ENCODE measurements around the gene KCNH1.

The KCNH1 gene

DNA sequence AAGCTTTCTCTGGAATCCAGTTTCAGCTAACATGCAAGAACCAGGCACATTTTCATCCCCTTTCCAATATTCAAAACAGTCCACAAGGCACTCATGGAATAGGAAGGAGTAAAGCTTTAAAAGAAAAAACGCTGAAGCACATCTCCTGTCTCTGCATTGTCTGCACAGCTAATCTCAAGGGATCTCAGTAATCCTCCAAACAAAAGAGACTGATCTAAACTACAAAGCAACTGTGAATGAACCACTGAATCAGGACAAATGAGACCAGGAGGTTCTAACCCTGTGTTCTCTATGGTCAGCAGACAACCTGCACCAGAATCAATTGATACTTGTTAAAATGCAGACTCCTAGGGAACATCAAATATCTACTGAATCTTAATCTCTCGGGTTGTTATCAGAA lies 406.2 kb downstream of the KCNH1 start:
- no peaks in the 10 kb centered on the region for H3K4me1 ChIP-seq (ENCODE audit: insufficient read depth, low read length)
- no peaks in the 10 kb centered on the region for H3K9me3 ChIP-seq (ENCODE audit: low read length)
- no peak overlapping the region for H3K4me3 ChIP-seq (ENCODE audit: low read depth in 1 of 2, low read length in 2 of 2)
- H3K27ac ChIP-seq (ENCODE audit: low read depth, low read length), result no peak overlapping the region
- no peak overlapping the region for H3K9ac ChIP-seq (ENCODE audit: low read length)
- H3K36me3 ChIP-seq (ENCODE audit: insufficient read depth, low read length), result no peaks in the 10 kb centered on the region
- H3K27me3 ChIP-seq (ENCODE audit: control insufficient read depth in 1 of 2, insufficient read depth in 2 of 2, low read length in 2 of 2), result no peaks in the 10 kb centered on the region

DNA sequence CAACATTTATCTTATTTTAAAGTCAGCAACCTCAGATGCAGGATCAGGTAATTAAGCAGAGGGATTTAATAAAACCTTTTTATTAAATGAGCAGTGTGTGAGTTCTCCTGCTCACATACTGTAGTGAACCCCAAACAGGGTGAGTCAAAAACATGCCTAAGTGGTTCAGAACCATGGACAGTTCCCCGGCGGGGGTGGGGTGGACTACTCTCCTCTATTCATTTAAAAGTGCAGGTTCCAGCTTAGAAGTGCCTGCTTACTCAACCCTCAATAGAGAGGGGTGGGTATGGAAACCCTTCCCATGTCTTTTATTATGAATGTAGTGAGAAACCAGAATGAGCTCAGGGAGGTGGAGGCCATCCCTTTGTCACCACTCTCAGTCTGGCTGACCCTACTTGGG lies 407.3 kb downstream of the KCNH1 start:
- no peaks in the 10 kb centered on the region for H3K4me1 ChIP-seq (ENCODE audit: insufficient read depth, low read length)
- no peak overlapping the region for H3K9ac ChIP-seq (ENCODE audit: low read length)

DNA sequence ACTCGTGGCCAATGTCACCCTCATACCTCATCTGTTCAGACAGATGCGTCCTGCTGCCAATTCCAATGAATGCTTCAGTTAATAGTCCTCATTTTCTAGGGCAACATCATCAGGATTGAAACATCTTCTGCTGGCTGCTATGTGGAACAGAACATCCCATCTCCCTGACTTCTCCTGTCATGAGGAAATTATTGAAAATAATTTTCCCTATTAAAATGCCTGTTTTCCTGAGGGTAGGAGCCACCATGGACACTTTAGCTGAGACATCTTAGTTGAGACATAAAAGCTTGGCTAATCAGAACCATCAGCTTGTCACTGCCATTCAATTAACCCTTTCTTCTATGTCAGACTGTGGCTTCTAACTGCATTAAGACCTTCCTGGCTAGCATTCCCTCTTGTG lies 409.2 kb downstream of the KCNH1 start:
- Histone ChIP-seq H3K9ac (ENCODE audit: low read length) (no peak overlapping the region), H3K27ac (ENCODE audit: low read depth, low read length) (no peak overlapping the region), H3K27me3 (ENCODE audit: control insufficient read depth in 1 of 2, insufficient read depth in 2 of 2, low read length in 2 of 2) (no peaks in the 10 kb centered on the region), H3K9me3 (ENCODE audit: low read length) (no peaks in the 10 kb centered on the region), H3K4me3 (ENCODE audit: low read depth in 1 of 2, low read length in 2 of 2) (no peak overlapping the region), H3K4me1 (ENCODE audit: insufficient read depth, low read length) (no peaks in the 10 kb centered on the region), H3K36me3 (ENCODE audit: insufficient read depth, low read length) (no peaks in the 10 kb centered on the region)

More for the DNA sequence above, 407.3 kb downstream of the KCNH1 start:
- Histone ChIP-seq H3K4me3 (ENCODE audit: low read depth in 1 of 2, low read length in 2 of 2) (no peak overlapping the region), H3K27ac (ENCODE audit: low read depth, low read length) (no peak overlapping the region), H3K27me3 (ENCODE audit: control insufficient read depth in 1 of 2, insufficient read depth in 2 of 2, low read length in 2 of 2) (no peaks in the 10 kb centered on the region), H3K36me3 (ENCODE audit: insufficient read depth, low read length) (no peaks in the 10 kb centered on the region), H3K9me3 (ENCODE audit: low read length) (no peaks in the 10 kb centered on the region)

DNA sequence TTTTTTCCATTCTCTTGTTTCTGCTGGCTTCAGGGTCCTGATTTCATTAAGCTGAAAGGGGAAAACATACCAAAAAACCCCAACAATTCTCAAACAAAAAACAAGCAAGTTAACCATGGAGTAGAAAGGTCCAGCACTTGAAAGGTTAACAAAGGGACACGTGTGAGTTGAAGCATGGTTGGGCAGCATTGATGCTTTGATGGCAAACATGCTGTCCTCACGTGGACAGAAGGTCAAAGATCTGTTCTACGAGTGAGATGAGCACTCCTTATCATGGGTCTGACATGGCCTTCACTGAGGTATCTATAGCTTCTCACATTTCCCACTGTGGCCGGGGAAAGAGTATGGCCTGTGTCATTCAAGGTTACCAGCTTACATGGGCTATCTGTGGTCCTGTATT lies 410.3 kb downstream of the KCNH1 start:
- Histone ChIP-seq H3K27ac (ENCODE audit: low read depth, low read length) (no peak overlapping the region), H3K9ac (ENCODE audit: low read length) (no peak overlapping the region), H3K9me3 (ENCODE audit: low read length) (no peaks in the 10 kb centered on the region), H3K4me3 (ENCODE audit: low read depth in 1 of 2, low read length in 2 of 2) (no peak overlapping the region), H3K36me3 (ENCODE audit: insufficient read depth, low read length) (no peaks in the 10 kb centered on the region), H3K27me3 (ENCODE audit: control insufficient read depth in 1 of 2, insufficient read depth in 2 of 2, low read length in 2 of 2) (no peaks in the 10 kb centered on the region), H3K4me1 (ENCODE audit: insufficient read depth, low read length) (no peaks in the 10 kb centered on the region)

DNA sequence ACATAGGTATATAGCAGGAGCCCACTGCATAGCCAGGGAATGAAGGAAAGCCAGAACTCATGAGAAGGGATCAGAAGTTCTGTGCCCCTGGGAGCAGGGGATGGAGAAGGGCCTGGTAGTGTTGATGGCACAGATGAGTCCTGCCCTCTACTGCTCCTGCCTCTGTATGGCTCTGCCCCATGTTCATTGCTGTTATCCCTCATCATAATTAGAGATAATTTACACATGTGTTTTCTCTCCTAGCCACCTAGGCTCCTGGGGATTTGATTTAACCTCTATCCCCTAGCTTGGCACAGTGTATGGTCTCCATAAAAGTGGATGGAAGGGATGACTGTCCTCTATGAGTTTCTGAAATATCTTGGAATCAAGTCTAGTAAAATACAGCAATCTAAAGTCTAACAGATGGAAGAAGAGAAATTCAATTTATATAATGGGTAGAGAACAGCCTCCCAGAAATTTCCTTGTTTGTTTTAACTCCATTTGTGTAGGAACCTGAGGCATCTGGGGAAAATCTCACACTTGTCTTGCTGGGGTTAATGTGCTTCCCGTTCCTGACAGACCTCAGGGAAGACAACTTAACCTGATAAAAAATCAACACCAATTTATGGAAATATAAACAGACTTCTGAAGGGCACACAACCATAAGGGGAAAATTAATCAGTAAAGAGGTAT lies 411.4 kb downstream of the KCNH1 start:
- H3K27me3 ChIP-seq (ENCODE audit: control insufficient read depth in 1 of 2, insufficient read depth in 2 of 2, low read length in 2 of 2), result no peaks in the 10 kb centered on the region
- H3K27ac ChIP-seq (ENCODE audit: low read depth, low read length), result no peak overlapping the region
- H3K36me3 ChIP-seq (ENCODE audit: insufficient read depth, low read length), result no peaks in the 10 kb centered on the region
- H3K9ac ChIP-seq (ENCODE audit: low read length), result no peak overlapping the region
- H3K4me1 ChIP-seq (ENCODE audit: insufficient read depth, low read length), result no peaks in the 10 kb centered on the region
- H3K4me3 ChIP-seq (ENCODE audit: low read depth in 1 of 2, low read length in 2 of 2), result no peak overlapping the region
- no peaks in the 10 kb centered on the region for H3K9me3 ChIP-seq (ENCODE audit: low read length)

DNA sequence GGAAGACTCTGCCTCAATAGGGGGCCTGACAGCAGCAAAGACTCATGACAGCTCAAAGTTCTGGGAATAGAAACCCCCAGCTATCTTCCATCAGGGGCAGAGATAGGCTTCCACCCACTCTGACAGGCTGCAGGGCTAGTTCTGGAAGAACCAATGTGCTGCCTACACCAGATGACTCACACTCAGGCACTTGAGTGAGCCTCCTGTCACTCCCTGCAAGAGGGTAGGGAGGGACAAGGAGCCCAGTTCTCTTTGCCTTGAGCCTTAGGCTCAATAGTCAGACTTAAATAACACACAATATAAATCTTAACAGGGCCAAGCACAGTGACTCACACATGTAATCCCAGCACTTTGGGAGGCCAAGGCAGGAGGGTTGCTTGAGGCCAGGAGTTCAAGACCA lies 418.9 kb downstream of the KCNH1 start:
- H3K9ac ChIP-seq (ENCODE audit: low read length), result no peak overlapping the region
- H3K4me1 ChIP-seq (ENCODE audit: insufficient read depth, low read length), result no peaks in the 10 kb centered on the region
- H3K36me3 ChIP-seq (ENCODE audit: insufficient read depth, low read length), result no peaks in the 10 kb centered on the region
- no peak overlapping the region for H3K27ac ChIP-seq (ENCODE audit: low read depth, low read length)
- no peaks in the 10 kb centered on the region for H3K9me3 ChIP-seq (ENCODE audit: low read length)
- no peak overlapping the region for H3K4me3 ChIP-seq (ENCODE audit: low read depth in 1 of 2, low read length in 2 of 2)
- H3K27me3 ChIP-seq (ENCODE audit: control insufficient read depth in 1 of 2, insufficient read depth in 2 of 2, low read length in 2 of 2), result no peaks in the 10 kb centered on the region

DNA sequence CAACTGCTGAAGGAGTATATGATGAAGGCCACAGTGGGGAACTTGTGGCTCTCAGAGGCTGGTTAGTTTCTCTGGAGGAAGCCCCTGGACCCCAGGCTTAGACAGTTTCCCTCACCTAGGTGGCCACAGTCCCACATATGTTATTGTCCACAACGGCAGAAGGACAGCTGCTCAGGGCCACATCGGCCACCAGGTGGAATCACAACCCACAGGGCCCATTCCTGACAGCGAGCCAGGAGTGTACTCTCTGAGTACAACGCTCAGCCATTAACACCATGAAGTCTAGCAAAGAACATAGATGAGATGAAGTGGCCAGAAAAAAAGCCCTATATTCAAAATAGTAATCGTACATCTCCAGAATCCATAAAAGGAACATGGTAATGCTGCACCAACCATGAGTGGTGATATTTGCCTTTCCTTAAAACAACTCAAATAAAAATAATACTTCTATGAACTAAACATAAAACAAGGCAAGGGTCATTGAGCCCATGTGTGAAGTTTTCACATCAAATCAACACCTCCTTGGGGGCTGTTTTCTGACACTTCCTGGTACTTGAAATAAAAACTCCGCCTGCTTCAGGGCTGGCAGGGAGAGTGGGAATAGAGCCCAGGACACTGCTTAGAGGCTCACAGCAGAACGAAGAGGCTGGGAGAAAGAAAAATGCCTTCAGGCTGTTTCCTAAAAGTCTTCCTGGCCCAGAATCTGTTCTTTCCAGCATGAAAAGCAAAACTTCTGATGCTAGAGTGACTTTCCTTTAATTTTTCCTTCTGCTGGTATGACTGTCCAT lies 421.9 kb downstream of the KCNH1 start:
- no peaks in the 10 kb centered on the region for H3K27me3 ChIP-seq (ENCODE audit: control insufficient read depth in 1 of 2, insufficient read depth in 2 of 2, low read length in 2 of 2)
- H3K9me3 ChIP-seq (ENCODE audit: low read length), result no peaks in the 10 kb centered on the region
- no peak overlapping the region for H3K4me3 ChIP-seq (ENCODE audit: low read depth in 1 of 2, low read length in 2 of 2)
- H3K9ac ChIP-seq (ENCODE audit: low read length), result no peak overlapping the region
- no peak overlapping the region for H3K27ac ChIP-seq (ENCODE audit: low read depth, low read length)
- H3K4me1 ChIP-seq (ENCODE audit: insufficient read depth, low read length), result no peaks in the 10 kb centered on the region
- H3K36me3 ChIP-seq (ENCODE audit: insufficient read depth, low read length), result no peaks in the 10 kb centered on the region

DNA sequence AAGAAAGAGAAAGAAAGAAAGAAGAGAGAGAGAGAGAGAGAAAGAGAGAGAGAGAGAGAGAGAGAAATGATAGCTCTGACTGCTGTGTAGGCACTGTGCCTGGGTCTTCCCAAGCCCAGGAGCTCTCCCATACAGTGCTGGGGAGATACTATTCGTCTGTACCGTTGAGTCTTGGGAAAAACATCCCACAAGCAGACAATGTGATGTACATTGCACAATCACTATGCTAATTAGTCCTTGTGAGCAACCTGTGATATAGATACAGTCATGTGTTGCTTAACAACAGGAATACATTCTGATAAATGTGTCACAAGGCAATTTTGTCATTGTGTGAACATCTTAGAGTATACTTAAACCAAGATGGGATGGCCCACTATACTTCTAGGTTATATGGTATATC lies 424.2 kb downstream of the KCNH1 start:
- no peak overlapping the region for H3K27ac ChIP-seq (ENCODE audit: low read depth, low read length)

DNA sequence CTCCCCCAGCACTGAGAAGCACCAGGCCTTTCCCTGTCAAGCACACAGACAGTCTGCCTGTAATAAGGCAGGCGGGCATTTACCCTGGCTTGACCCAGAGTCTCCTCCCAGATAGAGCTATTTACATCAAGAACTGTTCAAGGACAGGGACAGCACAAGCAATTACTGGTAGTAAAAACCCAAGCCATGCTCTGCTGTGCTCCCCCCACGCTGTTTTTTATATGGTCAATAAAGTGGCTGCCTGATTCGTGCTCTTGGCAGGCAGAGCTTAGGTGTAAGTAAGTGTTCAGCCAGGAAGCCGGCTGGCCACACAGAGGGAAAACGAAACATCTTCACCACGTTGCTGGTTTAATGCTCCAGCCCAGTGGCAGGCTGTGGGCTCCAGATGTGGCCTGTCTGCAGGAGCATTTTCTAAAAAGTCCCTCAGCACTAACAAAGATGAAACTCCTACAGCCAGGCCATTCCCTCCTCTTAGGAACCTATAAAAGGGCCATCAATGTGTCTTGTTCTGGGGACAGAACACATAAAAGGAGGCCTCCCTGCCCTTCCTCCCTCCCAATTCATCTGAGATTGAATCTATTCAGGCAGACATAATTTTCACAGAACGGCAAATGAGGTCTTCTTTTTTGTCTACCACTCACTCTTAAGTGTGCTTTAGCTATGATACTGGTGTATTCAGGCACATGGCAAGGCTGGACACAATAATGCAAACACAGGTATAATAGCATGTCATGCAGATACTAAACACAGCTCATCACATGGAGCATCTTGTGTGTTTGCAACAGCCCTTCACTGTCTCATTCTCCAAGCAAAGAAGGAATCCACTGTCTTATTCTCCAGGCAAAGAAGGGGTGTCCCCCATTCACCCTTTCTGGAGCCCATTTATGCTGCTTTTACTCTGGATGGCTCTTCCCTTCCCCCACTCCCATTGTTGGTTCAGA lies 426.4 kb downstream of the KCNH1 start:
- Histone ChIP-seq H3K9ac (ENCODE audit: low read length) (no peak overlapping the region), H3K27me3 (ENCODE audit: control insufficient read depth in 1 of 2, insufficient read depth in 2 of 2, low read length in 2 of 2) (no peaks in the 10 kb centered on the region), H3K27ac (ENCODE audit: low read depth, low read length) (no peak overlapping the region), H3K9me3 (ENCODE audit: low read length) (no peaks in the 10 kb centered on the region), H3K4me1 (ENCODE audit: insufficient read depth, low read length) (no peaks in the 10 kb centered on the region), H3K36me3 (ENCODE audit: insufficient read depth, low read length) (no peaks in the 10 kb centered on the region), H3K4me3 (ENCODE audit: low read depth in 1 of 2, low read length in 2 of 2) (no peak overlapping the region)

More for the DNA sequence above, 424.2 kb downstream of the KCNH1 start:
- H3K9ac ChIP-seq (ENCODE audit: low read length), result no peak overlapping the region
- H3K36me3 ChIP-seq (ENCODE audit: insufficient read depth, low read length), result no peaks in the 10 kb centered on the region
- H3K9me3 ChIP-seq (ENCODE audit: low read length), result no peaks in the 10 kb centered on the region
- no peak overlapping the region for H3K4me3 ChIP-seq (ENCODE audit: low read depth in 1 of 2, low read length in 2 of 2)
- no peaks in the 10 kb centered on the region for H3K4me1 ChIP-seq (ENCODE audit: insufficient read depth, low read length)
- H3K27me3 ChIP-seq (ENCODE audit: control insufficient read depth in 1 of 2, insufficient read depth in 2 of 2, low read length in 2 of 2), result no peaks in the 10 kb centered on the region

DNA sequence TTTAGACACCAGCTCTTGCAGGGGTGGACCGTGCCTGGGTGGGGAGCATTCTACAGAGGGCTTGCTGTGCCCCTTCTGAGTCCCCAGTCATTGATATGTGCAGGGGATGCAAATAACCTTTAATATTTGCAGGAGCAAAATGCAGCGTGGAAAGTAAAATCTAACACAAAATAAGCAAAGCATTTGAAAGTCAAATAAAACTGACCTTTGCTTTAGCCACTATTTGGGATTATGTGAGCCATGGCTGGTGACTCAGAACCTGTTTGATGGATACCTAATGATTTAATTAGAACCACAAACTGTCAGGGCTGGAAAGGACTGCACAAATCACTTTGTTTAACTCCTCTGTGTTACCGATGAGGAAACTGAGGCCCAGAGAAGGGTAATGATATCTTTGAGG lies 427.7 kb downstream of the KCNH1 start:
- Histone ChIP-seq H3K27me3 (ENCODE audit: control insufficient read depth in 1 of 2, insufficient read depth in 2 of 2, low read length in 2 of 2) (no peaks in the 10 kb centered on the region), H3K4me3 (ENCODE audit: low read depth in 1 of 2, low read length in 2 of 2) (no peak overlapping the region), H3K9me3 (ENCODE audit: low read length) (no peaks in the 10 kb centered on the region), H3K27ac (ENCODE audit: low read depth, low read length) (no peak overlapping the region), H3K4me1 (ENCODE audit: insufficient read depth, low read length) (no peaks in the 10 kb centered on the region), H3K36me3 (ENCODE audit: insufficient read depth, low read length) (no peaks in the 10 kb centered on the region), H3K9ac (ENCODE audit: low read length) (no peak overlapping the region)

DNA sequence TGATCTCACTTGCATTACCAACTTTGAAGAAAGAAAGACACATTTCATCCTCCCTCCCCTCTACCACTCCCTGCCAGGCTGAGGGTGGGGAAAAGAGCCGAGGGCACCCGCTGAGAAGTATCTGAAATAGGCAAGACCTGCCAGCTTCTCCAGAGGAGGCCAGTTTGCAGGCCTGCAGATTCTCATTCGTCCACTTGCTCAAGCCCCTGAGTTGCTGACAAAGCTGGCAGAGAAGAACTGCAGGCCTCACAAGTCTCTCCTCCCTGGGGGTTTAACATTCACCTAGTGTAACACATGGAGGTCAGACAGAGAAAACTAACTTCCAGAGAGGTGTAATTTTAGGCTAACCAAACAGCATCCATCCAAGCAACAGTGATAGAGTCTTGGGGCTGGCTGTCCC lies 428.9 kb downstream of the KCNH1 start:
- Histone ChIP-seq H3K9me3 (ENCODE audit: low read length) (no peaks in the 10 kb centered on the region), H3K27me3 (ENCODE audit: control insufficient read depth in 1 of 2, insufficient read depth in 2 of 2, low read length in 2 of 2) (no peaks in the 10 kb centered on the region), H3K9ac (ENCODE audit: low read length) (no peak overlapping the region), H3K4me3 (ENCODE audit: low read depth in 1 of 2, low read length in 2 of 2) (no peak overlapping the region), H3K36me3 (ENCODE audit: insufficient read depth, low read length) (no peaks in the 10 kb centered on the region), H3K4me1 (ENCODE audit: insufficient read depth, low read length) (peaks cover 5% of the 10 kb centered on the region), H3K27ac (ENCODE audit: low read depth, low read length) (no peak overlapping the region)
